Measurements from ENCODE around the gene COL24A1. TPM values are rescaled to one million over a fixed set of nuclear protein-coding genes. Genes with fewer than 3 reads are reported as not detected.

The COL24A1 gene
- total and polyA plus RNA-seq, 2 of the 8 experiments (the other 6 are each of a cell fraction or from before 2014, with no cell fraction given) = 0.23 to 1.1 TPM

DNA sequence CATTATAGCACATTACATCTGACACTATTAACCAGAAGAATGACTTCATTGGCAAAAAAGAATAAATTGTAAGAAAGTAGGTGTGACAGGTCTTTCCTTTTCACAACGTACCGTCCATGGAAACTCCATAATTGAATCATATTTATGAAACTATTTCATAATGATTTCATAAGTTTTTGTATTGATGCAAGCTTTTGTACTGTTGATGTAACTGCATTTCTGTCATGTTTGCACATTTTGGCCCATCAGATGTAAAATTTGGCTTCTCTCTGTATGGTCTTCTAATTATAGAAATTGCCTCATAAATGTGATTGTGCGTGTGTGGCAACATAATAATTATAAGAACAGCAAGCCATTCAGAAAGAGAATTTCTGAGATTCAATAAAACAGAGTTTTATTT lies 267.7 kb downstream of the COL24A1 start:
- Histone ChIP-seq H3K4me1 (replicated peaks in 1 of 4; ENCODE audit: control insufficient read depth in 3 of 4, insufficient read depth in 4 of 4, low read length in 3 of 4) (no peaks in the 10 kb centered on the region), H2BK12ac (ENCODE audit: low read depth, low read length) (no peak overlapping the region), H3K79me1 (ENCODE audit: low read depth, low read length) (no peaks in the 10 kb centered on the region), H3K23me2 (ENCODE audit: low read depth, low read length) (no peaks in the 10 kb centered on the region), H3K4me2 (ENCODE audit: insufficient read depth in 1 of 2, low read depth in 2 of 2, low read length in 2 of 2) (no peak overlapping the region), H3K18ac (ENCODE audit: extremely low read depth, low read length) (no peak overlapping the region), H2BK120ac (replicated peaks; ENCODE audit: low read depth, low read length) (no peak overlapping the region), H2BK15ac (ENCODE audit: low read length) (no peak overlapping the region), H4K91ac (replicated peaks; ENCODE audit: insufficient read length, low read length) (no peak overlapping the region), H3K23ac (ENCODE audit: insufficient read length) (no peak overlapping the region), H3K9ac (replicated peaks in 1 of 4; ENCODE audit: extremely low read depth in 1 of 4, low read depth in 3 of 4, low read length in 3 of 4) (no peak overlapping the region), H2AFZ (ENCODE audit: low read length) (no peak overlapping the region), H3K9me3 (ENCODE audit: insufficient read depth in 2 of 2, low read depth in 1 of 2, low read length in 1 of 2) (no peaks in the 10 kb centered on the region), H3K56ac (replicated peaks; ENCODE audit: insufficient read length, low read depth, low read length) (no peak overlapping the region), H4K8ac (ENCODE audit: extremely low read depth, insufficient read depth, low read length) (no peak overlapping the region), H3K36me3 (ENCODE audit: control insufficient read depth in 2 of 4, insufficient read depth in 4 of 4, low read length in 3 of 4) (no peaks in the 10 kb centered on the region), H3K79me2 (ENCODE audit: control insufficient read depth in 1 of 2, insufficient read depth in 2 of 2, low read length in 2 of 2) (no peaks in the 10 kb centered on the region), H2BK5ac (ENCODE audit: low read depth, low read length) (no peak overlapping the region), H3K14ac (ENCODE audit: insufficient read length) (no peak overlapping the region), H3K4ac (replicated peaks; ENCODE audit: insufficient read length, low read depth, low read length) (no peak overlapping the region), H3K4me3 (ENCODE audit: extremely low read depth in 1 of 4, insufficient read depth in 2 of 4, low read depth in 3 of 4, low read length in 4 of 4) (no peak overlapping the region), H3K27ac (ENCODE audit: low read depth, low read length) (no peak overlapping the region), H2AK5ac (ENCODE audit: low read depth, low read length) (no peak overlapping the region), H4K5ac (ENCODE audit: insufficient read length, low read depth, low read length) (no peak overlapping the region), H2BK20ac (ENCODE audit: low read length) (no peak overlapping the region), H3K27me3 (replicated peaks in 1 of 4; ENCODE audit: control insufficient read depth in 3 of 4, extremely low read depth in 1 of 4, insufficient read depth in 3 of 4, low read length in 3 of 4) (no peaks in the 10 kb centered on the region), H4K20me1 (replicated peaks in 1 of 2; ENCODE audit: control insufficient read depth in 1 of 2, insufficient read depth in 2 of 2, low read length in 2 of 2) (no peaks in the 10 kb centered on the region)
- DNase-seq (ENCODE audit: low read depth in 1 of 2, low spot score in 2 of 2) (no peak), FAIRE-seq (no peak)
- POLR2A ChIA-PET (ENCODE audit: partially characterized antibody) = no interaction called here
- TF ChIP-seq POLR2A (IDR thresholded peaks at IDR 0.05; ENCODE audit: control extremely low read depth in 1 of 2, low read depth in 2 of 2, low read length in 2 of 2) (no peak), HDAC2 (IDR thresholded peaks at IDR 0.05; ENCODE audit: borderline replicate concordance in 1 of 2, low read depth in 2 of 2, low read length in 2 of 2) (no peak), RFX5 (IDR thresholded peaks at IDR 0.05; ENCODE audit: borderline replicate concordance, low read depth, low read length) (no peak), SUZ12 (IDR thresholded peaks at IDR 0.05; ENCODE audit: low read length) (no peak), KDM5A (IDR thresholded peaks at IDR 0.05; ENCODE audit: low read length) (no peak)
- CTCF ChIA-PET (ENCODE audit: partially characterized antibody) = interaction anchor here (0.6 to 1.2 kb wide), 5 partner anchors 9 to 193 kb away, joined by 3 to 5 read pairs (median 3); no protein-coding TSS in a partner anchor
- 85% methylated on average over 3 of the region's 3 CpGs; no CpG with 5 or more reads in 1 of the 2 experiments for WGBS, 2 experiments (ENCODE audit: extremely low coverage in 1 of 2, insufficient coverage in 1 of 2, insufficient read length in 1 of 2, insufficient replicate concordance in 2 of 2, low coverage in 1 of 2, low lambda C conversion rate in 2 of 2, missing lambda C conversion rate in 1 of 2)

Data from H1 (cell line).